GM21367 (cell line): ENCODE measurements around the gene PDZD2.

Experiments
- ATAC-seq: cut with Tn5 transposase; IDR thresholded peaks from one replicate; pipeline ENCODE4 v1.9.1; 2021; ENCODE audit not compliant: unreplicated experiment

The PDZD2 gene

DNA sequence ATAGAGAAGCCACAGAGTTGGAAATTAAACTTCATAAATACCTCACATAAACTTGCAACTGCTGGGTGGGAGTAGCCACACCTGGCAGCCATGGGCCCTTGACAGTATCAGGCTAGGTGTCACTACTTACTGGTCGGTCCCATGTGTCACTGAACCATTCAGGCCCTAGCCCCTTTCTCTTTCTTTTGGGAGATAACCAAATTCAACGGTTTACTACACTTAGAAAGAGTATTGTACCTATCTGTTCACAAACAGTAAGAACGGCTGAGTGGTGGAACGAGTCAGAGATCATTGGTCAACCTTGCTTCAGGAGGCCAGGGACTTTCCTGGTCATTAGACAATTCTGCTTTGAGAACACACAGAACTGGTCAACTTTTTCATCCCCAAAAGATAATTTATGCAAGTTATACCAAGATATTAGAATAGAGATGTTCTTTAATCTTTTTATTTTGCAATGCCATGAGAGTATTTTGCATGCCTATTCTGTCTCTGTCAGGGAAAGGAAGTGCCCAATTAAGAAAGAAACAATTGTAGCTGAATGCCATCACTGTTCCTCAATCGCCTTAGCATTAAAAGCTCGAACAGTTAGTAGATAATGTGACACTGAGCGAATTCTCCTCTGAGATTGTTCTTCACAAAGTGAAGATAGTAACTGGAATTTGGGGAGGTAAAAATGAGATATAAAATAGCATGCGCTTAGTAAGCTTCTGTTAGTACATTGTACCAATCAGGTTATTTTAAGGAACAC, 484.3 kb downstream of the PDZD2 start:
- no peak for ATAC-seq

DNA sequence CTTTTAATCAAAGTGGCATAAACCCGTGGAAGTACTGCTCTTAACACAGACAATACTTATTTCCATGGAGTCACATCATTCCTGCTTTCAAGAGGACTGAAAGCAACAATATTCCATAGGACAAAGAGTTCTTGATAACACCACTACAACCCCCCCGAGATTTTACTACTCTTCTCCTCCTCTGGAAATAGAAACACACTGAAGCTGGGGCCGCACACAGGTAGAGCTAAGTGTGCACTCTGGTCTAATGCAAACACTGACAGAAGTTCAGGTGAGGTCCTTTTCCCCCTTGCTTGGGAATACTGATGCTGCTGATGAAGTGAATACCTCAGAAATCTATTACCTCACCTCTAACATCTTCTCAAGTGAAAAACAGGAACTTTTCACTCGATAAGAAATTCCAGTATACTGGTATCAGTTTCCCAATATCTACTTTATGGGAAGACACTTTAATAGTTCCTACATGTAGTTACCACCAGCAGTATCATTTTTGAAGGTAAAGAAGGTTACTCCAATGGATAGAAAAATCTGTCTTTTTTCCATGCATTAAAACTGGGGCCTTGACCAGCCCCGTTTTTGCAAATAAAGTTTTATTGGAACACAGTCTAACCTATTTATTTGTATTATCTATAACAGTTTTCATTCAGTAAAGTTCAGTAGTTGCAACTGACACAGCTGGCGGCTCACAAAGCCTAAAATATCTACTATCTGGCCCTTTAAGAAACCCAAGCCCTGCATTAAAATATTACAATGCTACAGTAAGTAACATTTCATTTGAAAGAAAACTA, 485.2 kb downstream of the PDZD2 start:
- no peak for ATAC-seq

DNA sequence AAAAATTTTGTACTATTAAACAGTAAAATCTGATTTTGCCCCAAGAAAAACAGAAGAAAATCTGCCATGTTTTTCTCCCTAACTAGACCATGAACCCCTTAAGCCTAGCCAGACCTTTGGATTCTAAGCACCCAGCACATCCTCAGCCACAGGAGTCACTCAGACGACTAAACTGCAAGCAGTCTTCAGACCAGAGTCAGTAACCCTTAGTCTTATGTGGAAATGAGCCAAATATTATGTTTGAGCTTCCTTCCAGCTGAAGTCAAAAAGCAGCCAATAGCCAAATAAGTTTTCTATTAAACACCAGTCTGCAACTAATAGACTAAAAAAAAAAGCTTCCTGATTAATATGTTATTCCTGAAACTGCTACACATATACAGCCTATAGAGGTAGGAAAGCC, 487.8 kb downstream of the PDZD2 start:
- ATAC-seq = no peak

DNA sequence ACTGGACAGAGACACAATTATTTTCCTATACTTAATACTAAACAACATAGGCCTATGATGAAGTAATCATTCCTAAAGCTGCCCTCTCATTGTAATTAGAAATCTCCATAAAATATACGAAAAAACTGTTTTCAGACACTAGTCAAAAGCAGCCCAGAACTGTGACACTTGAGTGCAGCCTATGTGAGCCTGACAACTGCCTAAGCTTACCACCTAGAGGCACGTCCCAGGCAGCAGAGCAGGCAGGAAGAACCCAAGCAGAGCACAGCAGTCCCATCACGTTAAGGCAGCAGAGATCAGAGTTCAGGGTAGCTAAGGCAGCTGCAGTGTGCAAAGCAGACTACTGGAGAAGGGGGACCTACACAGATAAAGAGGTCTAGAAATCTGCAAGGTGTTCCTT, 488.8 kb downstream of the PDZD2 start:
- no peak for ATAC-seq

DNA sequence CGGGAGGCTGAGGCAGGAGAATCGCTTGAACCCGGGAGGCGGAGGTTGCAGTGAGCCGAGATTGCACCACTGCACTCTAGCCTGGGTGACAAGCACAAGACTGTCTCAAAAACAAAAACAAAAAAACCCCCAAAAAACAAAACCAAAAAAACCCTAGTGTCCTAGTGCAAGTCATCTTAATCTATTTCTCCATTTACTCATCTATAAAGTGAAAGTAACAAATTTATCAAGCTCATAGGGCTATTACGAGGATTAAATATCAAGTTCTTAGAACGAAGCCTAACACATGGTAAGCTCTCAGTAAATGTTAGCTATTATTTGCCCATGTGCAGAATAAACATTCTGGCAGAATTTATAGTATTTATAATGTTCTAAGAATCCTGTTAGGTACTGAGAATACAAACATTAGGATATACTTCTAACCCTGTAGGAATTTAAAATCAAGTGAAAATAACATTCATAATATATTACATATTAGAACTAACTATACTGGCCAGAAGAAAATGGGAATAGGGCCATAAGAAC, 490.2 kb downstream of the PDZD2 start:
- no peak for ATAC-seq

DNA sequence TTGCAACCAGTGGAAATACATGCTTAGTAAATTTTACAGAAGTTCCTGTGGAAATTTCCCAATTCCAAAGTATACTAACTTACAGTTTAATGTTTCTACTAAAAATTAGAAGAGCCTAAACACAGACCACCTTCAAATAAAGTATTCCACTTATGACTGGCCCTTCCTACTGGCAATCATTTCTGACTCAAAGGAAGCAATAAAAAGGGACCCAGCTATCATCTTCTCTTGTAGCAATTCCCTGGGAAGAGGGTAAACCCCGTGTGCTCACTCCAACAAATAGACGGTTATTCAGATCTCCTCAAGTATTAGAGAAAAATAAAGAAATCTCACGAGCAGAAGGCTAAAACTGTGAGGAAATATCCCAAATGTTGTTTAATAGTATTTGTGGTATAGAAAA, 491.9 kb downstream of the PDZD2 start:
- no peak for ATAC-seq

DNA sequence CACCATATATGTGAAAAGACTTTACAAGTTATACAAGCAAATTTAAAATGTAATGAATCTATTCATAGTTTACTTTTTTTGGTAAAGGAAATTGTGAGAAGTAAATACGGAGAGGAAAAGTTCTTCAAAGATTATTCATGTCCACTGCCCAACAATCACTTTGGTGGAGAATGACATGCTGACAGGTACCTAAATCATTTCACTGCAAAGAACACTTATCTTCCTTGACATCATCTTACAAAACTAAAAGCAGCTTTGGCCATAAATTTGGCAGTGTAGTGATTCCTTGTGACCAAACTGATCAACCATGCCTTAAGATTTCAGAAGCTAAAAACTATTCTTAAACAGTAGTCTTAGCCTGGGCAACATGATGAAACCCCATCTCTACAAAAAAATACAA, 492.7 kb downstream of the PDZD2 start:
- no peak for ATAC-seq

DNA sequence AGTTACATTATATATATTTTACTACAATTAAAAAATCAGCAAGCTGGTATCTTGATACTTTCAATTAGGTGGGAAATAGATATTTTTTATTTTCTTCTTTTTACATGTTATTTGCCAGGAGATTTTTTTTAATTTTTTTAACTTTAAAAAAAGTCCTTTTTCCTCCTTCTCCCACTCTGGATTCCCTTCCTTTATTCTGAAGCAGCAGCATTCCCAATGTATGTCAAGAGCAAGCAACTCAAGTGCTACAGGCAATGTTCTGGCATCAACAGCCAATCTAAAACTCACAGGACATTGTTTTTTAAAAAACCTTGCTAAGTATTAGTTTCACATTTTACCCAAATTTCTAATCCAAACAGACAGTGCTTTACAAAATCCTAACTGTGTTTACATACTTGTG, 493.8 kb downstream of the PDZD2 start:
- no peak for ATAC-seq

DNA sequence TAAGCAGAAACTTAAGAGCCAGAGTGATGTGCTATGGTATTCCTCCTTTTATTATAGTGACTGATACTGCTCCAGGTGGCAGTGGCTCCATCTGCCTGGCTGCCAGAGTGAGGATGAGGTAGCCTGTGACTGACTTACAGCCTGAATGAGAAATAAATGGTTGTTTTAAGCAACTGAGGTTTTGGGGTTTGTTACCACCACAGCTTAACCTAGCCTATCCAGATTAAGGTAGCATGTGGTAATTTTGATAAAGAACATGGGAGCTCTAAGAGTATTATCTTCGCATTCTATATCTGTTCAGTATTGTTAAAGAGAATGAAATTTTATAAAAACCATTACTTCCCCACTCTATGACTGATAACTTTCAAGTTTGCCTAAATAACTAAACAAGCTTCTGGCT, 496.2 kb downstream of the PDZD2 start:
- ATAC-seq = no peak

DNA sequence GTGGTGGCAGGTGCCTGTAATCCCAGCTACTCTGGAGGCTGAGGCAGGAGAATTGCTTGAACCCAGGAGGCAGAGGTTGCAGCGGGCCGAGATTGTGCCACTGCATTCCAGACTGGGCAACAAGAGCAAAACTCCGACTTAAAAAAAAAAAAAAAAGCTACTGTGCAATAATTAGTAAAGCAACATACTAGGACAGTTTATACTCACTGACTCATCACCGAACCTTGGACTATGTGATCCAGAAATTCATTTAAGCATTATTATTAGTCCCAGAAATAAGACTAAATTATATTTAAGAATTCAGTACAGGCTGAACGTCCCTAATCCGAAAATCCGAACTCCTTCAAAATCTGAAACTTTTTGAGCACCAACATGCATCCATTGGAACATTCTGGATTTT, 497.4 kb downstream of the PDZD2 start:
- ATAC-seq = no peak

DNA sequence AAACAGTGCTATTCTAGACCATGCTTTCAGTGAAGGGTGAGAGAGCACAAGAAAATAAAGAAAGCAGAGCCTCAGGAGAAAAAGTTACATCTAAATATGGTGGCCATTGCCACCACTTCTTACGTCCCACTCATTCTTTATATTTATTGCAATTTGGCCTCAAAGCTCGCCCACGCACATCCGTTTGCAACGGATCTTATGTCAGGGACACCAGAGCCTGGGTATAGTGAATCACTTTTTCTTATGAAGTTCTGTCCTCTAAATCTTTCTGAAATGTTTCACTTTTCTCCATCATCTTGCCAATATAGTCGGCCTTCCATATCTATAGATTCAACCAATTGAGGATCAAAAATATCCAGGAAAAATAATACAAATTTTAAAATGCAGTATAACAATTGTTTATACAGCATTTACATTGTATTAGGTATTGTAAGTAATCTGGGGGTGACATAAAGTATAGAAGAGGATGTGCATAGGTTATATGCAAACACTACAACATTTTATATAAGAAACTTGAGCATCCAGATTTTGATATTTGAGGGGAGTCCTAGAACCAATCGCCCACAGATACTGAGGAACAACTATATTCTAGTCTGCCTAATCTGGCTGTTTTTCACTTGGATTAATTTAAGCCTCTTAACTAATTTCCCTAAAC, 500.0 kb downstream of the PDZD2 start:
- no peak for ATAC-seq

DNA sequence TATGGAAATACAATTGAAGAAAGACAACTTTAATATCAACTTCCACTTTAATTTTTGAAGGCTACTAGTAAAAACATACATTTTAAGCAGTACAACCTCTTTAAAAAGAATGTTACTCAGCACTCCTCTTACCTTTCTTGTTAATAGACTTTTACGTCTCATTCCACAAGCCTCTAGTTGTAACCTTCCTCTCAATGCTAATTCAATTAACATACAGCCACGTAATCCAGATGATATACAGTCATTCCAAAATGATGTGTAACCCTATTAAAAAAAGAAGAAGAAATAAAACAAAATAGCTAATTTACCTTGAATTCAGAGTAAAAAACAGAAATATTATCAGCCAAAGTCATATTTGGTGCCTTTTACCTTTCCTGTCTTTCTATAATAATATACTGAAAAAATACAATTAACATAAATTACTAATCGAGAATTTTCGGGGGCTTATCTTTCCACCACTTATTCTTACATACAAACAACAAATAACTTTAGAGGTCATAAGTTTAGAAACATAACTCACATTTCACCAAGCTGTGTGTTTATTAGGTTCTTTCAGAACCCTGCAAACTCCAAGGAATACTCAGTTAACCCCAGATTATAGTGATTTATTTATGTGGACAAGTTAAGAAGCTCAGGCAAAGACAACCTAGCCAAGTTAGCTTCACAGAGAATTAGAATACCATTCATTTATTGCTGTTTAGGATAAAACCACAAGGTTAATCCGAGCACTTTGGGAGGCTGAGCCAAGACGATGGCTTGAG, 504.9 kb downstream of the PDZD2 start:
- ATAC-seq = no peak

DNA sequence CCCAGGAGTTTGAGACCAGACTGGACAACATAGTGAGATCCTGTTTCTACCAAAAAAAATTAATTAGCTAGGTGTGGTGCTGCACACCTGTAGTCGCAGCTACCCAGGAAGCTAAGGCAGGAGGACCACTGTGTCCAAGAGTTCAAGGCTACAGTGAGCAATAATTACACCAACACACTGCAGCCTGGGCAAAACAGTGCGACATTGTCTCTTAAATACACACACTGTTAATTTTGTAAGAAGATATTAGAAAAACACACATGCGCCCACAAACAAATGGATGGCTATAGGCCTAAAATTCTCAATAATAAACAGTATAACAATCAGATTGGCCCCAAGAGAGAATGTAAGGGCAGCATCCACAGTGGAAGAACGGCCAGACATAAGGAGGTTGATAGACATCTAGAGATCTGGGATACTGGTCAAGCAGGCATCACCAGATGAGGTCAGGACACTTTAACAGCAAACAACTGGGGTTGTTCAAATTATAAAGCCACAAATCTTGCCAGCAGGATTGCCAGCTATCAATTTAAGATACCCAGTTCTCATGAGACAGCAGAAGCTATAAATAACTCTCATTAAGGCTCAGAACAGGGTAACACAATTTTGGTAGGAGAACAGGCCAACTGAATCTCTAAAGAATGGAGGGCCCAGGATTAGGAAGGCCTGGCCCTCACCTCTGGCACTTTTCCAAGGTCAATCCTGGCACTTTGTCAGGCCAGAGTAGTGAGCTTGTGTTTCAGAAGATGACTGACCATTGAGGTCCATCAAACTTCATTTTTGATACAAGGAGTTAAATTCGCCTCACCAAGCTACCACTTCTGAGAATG, 505.7 kb downstream of the PDZD2 start:
- ATAC-seq = no peak

DNA sequence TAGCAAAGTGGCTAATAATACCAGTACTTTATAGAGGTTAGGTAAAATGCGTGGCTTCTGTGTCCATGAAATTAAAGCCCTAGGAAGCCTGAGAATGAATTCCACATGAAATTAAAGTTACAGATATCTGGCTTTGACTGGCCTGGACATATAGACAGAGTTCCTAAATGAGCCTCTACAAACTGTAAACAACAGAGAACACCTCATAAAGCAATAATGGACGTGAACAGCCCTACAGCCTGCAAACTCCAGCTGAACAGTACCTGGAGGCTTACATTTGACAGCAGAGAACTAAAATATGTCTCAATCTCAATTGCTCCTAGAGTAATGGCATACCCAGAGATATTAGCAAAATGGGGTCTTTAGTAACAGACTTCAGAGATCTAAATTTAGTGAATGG, 506.4 kb downstream of the PDZD2 start:
- no peak for ATAC-seq

DNA sequence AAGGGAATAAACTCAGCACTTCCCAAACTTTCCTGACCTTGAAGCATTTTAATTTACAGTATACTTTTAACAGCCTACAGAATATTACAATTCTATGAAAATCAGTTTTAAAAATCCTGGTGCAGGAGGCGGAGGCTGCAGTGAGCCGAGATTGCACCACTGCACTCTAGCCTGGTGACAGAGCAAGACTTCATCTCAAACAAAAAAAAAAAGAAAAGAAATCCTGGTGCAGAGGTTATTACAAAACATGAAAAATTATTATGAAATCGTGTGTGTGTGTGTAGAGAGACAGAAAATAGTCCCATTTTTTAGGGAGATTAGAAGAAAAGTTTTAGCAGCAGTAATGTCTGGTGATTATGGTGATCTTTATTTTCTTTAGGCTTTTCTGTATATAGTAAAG, 508.3 kb downstream of the PDZD2 start:
- ATAC-seq = no peak

DNA sequence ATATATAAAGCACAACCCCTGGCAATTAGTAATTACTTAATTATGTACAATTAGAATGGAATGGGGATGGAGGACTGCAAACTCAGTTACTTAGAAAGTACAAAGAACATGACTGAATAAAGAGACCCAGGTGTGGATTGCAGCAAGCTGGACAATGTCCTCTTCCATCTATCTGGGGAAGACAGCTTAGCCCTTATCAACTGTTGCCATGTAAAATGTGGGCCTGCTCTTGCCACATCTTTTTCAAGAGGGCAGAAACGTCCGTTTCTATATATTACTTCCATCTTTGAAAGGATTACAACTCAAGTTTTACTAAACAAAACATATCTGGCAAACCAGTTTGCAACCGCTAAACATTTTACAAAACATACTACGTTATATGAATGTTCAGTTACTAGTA, 509.0 kb downstream of the PDZD2 start:
- no peak for ATAC-seq

DNA sequence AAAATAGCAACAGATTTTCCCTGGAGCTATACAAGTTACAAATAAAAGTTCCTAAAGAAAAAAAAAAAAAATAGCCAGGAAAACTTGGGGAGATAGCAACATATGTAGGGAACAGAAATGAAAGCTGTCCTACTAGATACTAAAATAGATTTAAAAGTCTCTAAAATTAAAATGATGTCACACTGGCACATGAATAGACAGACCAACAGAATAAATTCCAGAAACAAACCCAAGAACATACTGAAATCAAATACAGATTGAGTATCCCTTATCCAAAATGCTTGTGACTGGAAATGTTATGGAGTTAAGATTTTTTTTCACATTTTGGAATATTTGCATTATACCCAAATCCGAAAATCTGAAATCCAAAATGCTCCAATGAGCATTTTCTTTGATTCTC, 511.4 kb downstream of the PDZD2 start:
- ATAC-seq = no peak

DNA sequence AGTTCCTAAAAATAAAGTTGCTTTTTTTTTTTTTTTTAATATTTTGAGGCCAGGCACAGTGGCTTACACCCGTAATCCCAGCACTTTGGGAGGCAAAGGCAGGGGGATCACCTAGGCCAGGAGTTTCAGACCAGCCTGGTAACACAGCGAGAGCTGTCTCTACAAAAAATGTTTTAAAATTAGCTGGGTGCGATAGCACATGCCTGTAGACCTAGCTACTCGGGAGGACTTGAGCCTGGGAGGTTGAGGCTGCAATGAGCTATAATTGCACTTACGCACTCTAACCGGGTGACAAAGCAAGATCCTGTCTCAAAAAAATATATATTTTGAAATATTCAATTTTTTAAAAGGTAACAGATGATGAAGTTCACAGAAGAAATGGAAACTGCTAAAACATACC, 512.3 kb downstream of the PDZD2 start:
- ATAC-seq = no peak

DNA sequence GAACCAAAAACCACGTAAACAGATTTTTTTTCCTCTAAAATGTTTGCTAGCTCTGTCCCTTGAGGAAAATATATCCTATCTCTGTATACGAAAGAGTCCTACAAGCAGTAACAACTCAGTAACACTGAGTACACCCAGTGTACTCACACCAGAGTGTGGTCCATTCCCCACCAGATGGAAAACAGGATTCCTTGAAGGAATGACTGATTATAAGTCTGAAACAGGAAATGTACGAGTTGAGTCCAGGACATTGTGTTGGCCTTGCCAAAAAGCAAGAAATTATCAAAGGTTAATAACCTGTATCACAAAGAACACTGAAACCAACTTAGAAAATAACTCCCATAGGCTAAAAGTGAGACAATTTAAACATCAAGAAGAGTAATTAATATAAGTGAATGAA, 514.8 kb downstream of the PDZD2 start:
- no peak for ATAC-seq

DNA sequence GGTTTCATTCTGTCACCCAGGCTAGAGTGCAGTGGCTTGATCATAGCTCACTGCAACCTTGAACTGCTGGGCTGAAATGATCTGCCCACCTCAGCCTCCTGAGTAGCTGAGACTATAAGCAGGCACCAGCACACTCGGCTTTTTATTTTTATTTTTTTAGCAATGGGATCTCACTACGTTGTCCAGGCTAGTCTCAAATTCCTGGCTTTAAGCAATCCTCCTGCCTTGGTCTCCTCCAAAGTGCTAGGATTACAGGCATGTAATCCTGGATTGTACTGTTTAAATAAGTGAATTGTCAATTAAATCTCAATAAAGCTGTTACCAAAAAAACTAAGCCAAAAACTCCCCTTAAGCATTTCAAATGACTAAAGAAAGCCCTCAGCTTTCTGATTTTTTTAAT, 516.3 kb downstream of the PDZD2 start:
- ATAC-seq = no peak
